Measurements from ENCODE around the gene MAPK6. TPM values are rescaled to one million over a fixed set of nuclear protein-coding genes. Genes with fewer than 3 reads are reported as not detected.

Gene MAPK6
- polyA plus RNA-seq, 1 donor (not counting 4 experiments of a cell fraction or from before 2014, with no cell fraction given): 103 TPM

- Histone ChIP-seq H3K4me3 (ENCODE audit: control insufficient read depth in 2 of 3, extremely low read depth in 1 of 3, insufficient read depth in 2 of 3, low read depth in 1 of 3, low read length in 3 of 3) (peak within 1 kb of the TSS; percentile 89 to 94 (median 94)), H2AFZ (ENCODE audit: control insufficient read depth, low read length) (peak within 1 kb of the TSS; percentile 100), H3K9me1 (ENCODE audit: control insufficient read depth, extremely low read depth, insufficient read depth, low read length) (no peaks in the 10 kb centered on the region), H4K20me1 (ENCODE audit: control insufficient read depth, extremely low read depth, insufficient read depth, low read length) (no peaks in the 10 kb centered on the region), H3K4me1 (ENCODE audit: control insufficient read depth, extremely low read depth, insufficient read depth, low read length) (peaks cover 11% of the 10 kb centered on the region), H3K9ac (ENCODE audit: control insufficient read depth, extremely low read depth, insufficient read depth, low read length) (peak within 1 kb of the TSS; percentile 95), H3K79me2 (ENCODE audit: control insufficient read depth, insufficient read depth, low read length) (peaks cover 49% of the 10 kb centered on the region), H3K9me3 (ENCODE audit: control insufficient read depth, low read depth, low read length) (no peaks in the 10 kb centered on the region), H3K36me3 (ENCODE audit: control insufficient read depth in 2 of 2, extremely low read depth in 1 of 2, insufficient read depth in 2 of 2, low read length in 2 of 2) (no peaks in the 10 kb centered on the region), H3K27me3 (ENCODE audit: control insufficient read depth, extremely low read depth, insufficient read depth, low read length) (no peaks in the 10 kb centered on the region), H3K4me2 (ENCODE audit: control insufficient read depth, extremely low read depth, insufficient read depth, low read depth, low read length) (peak within 1 kb of the TSS; percentile 71), H3K27ac (ENCODE audit: control insufficient read depth, insufficient read depth, low read length) (peak within 1 kb of the TSS; percentile 93)
- DNase-seq (ENCODE audit: low read depth, low spot score): peak; percentile 89
- dilution Hi-C loops (cut with MboI; ENCODE audit: extremely low pct_ligation_motif_present, low sequenced_read_pairs): no loop called here
- TF ChIP-seq, protein P1, sequence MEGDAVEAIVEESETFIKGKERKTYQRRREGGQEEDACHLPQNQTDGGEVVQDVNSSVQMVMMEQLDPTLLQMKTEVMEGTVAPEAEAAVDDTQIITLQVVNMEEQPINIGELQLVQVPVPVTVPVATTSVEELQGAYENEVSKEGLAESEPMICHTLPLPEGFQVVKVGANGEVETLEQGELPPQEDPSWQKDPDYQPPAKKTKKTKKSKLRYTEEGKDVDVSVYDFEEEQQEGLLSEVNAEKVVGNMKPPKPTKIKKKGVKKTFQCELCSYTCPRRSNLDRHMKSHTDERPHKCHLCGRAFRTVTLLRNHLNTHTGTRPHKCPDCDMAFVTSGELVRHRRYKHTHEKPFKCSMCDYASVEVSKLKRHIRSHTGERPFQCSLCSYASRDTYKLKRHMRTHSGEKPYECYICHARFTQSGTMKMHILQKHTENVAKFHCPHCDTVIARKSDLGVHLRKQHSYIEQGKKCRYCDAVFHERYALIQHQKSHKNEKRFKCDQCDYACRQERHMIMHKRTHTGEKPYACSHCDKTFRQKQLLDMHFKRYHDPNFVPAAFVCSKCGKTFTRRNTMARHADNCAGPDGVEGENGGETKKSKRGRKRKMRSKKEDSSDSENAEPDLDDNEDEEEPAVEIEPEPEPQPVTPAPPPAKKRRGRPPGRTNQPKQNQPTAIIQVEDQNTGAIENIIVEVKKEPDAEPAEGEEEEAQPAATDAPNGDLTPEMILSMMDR (optimal IDR thresholded peaks at IDR 0.05 in 1 of 3, IDR thresholded peaks at IDR 0.05 in 1 of 3, conservative IDR thresholded peaks at IDR 0.05 in 1 of 3; ENCODE audit: extremely low read depth in 1 of 3, insufficient read depth in 2 of 3, low read length in 3 of 3): peak; percentile 41 to 56 (median 52)
- TF ChIP-seq EZH2 (IDR thresholded peaks at IDR 0.05; ENCODE audit: low read length): no peak
- FAIRE-seq: peak; percentile 85
Measured at GRCh38 chr15:51971375-51972133, 47.5 kb upstream of the MAPK6 start, which contains the start of gene LEO1. LEO1 (minus strand) TSS chr15:51971778; CDS start chr15:51971745, 33 bp downstream.

GRCh38 chr15:51973220-51973619 is 45.8 kb upstream of the MAPK6 start:
- Histone ChIP-seq H3K36me3 (ENCODE audit: control insufficient read depth in 2 of 2, extremely low read depth in 1 of 2, insufficient read depth in 2 of 2, low read length in 2 of 2) (no peaks in the 10 kb centered on the region), H3K4me1 (ENCODE audit: control insufficient read depth, extremely low read depth, insufficient read depth, low read length) (peaks cover 11% of the 10 kb centered on the region), H3K79me2 (ENCODE audit: control insufficient read depth, insufficient read depth, low read length) (peaks cover 35% of the 10 kb centered on the region), H3K9ac (ENCODE audit: control insufficient read depth, extremely low read depth, insufficient read depth, low read length) (no peak overlapping the region), H3K9me3 (ENCODE audit: control insufficient read depth, low read depth, low read length) (no peaks in the 10 kb centered on the region), H3K4me3 (ENCODE audit: control insufficient read depth in 2 of 3, extremely low read depth in 1 of 3, insufficient read depth in 2 of 3, low read depth in 1 of 3, low read length in 3 of 3) (no peak overlapping the region), H3K27me3 (ENCODE audit: control insufficient read depth, extremely low read depth, insufficient read depth, low read length) (no peaks in the 10 kb centered on the region), H3K27ac (ENCODE audit: control insufficient read depth, insufficient read depth, low read length) (no peak overlapping the region), H4K20me1 (ENCODE audit: control insufficient read depth, extremely low read depth, insufficient read depth, low read length) (no peaks in the 10 kb centered on the region), H3K9me1 (ENCODE audit: control insufficient read depth, extremely low read depth, insufficient read depth, low read length) (no peaks in the 10 kb centered on the region), H3K4me2 (ENCODE audit: control insufficient read depth, extremely low read depth, insufficient read depth, low read depth, low read length) (no peak overlapping the region), H2AFZ (ENCODE audit: control insufficient read depth, low read length) (no peak overlapping the region)
- dilution Hi-C loops (cut with MboI; ENCODE audit: extremely low pct_ligation_motif_present, low sequenced_read_pairs): no loop called here
- DNase-seq (ENCODE audit: low read depth, low spot score) (no peak), FAIRE-seq (no peak)
- no peak for TF ChIP-seq EZH2 (IDR thresholded peaks at IDR 0.05; ENCODE audit: low read length)
